ENCODE data around the gene ACER3. TPM values are rescaled to one million over a fixed set of nuclear protein-coding genes. Genes with fewer than 3 reads are reported as not detected.

The ACER3 gene
- total and polyA plus RNA-seq, 8 donors, result 2.0 to 13.2 (median 5.9) TPM

GRCh38 chr11:76834151-76834550, 26.6 kb upstream of the ACER3 start:
- Histone ChIP-seq H3K36me3 (no peaks in the 10 kb centered on the region), H3K27ac (no peak overlapping the region), H3K4me1 (peaks cover 6 to 10% (median 7%) of the 10 kb centered on the region in 3 donors), H3K27me3 (no peaks in the 10 kb centered on the region), H3K4me3 (no peak overlapping the region), H3K9me3 (no peaks in the 10 kb centered on the region)
- 89 to 95% methylated on average over 3 of the region's 3 CpGs for WGBS, 2 donors
- DNase-seq (no peak), FAIRE-seq (no peak), ATAC-seq (no peak)
- TF ChIP-seq CTCF (IDR thresholded peaks at IDR 0.05), result no peak
- intact Hi-C loops (cut with DNase I), result no loop called here

- no peak for FAIRE-seq
- WGBS, 2 donors, result 84 to 94% methylated on average over 2 of the region's 2 CpGs
- H3K27me3 ChIP-seq, result no peaks in the 10 kb centered on the region
- peaks cover 6 to 10% (median 7%) of the 10 kb centered on the region in 3 donors for H3K4me1 ChIP-seq
- H3K27ac ChIP-seq, result no peak overlapping the region
- no peaks in the 10 kb centered on the region for H3K9me3 ChIP-seq
- TF ChIP-seq CTCF (IDR thresholded peaks at IDR 0.05), result no peak
- no peak overlapping the region for H3K4me3 ChIP-seq
- no peaks in the 10 kb centered on the region for H3K36me3 ChIP-seq
- ATAC-seq, result no peak
- intact Hi-C loops (cut with DNase I), result no loop called here
- no peak for DNase-seq
These were observed 25.7 kb upstream of the ACER3 start for GRCh38 chr11:76835036-76835435.

- intact Hi-C loops (cut with DNase I), result no loop called here
- no peak for FAIRE-seq
- Histone ChIP-seq H3K4me1 (peaks cover 6 to 10% (median 7%) of the 10 kb centered on the region in 3 donors), H3K27me3 (no peaks in the 10 kb centered on the region), H3K27ac (peak overlapping the region in 1 of 4 donors; percentile 39), H3K36me3 (no peaks in the 10 kb centered on the region), H3K9me3 (no peaks in the 10 kb centered on the region), H3K4me3 (no peak overlapping the region)
- peak in 4 of 6 donors; percentile 48 to 63 (median 58) for DNase-seq
- no peak for TF ChIP-seq CTCF (IDR thresholded peaks at IDR 0.05)
- 18 to 29% methylated on average over 5 of the region's 5 CpGs for WGBS, 2 donors
- ATAC-seq, result peak; percentile 79 to 93 (median 88)
These were observed 24.6 kb upstream of the ACER3 start for GRCh38 chr11:76835928-76836612.

- FAIRE-seq (no peak), ATAC-seq (peak in 3 of 4 donors; percentile 18 to 39 (median 38)), DNase-seq (no peak)
- no peaks in the 10 kb centered on the region for H3K27me3 ChIP-seq
- intact Hi-C loops (cut with DNase I), result no loop called here
- H3K27ac ChIP-seq, result peak overlapping the region in 1 of 4 donors; percentile 39
- no peak overlapping the region for H3K4me3 ChIP-seq
- H3K9me3 ChIP-seq, result no peaks in the 10 kb centered on the region
- H3K4me1 ChIP-seq, result peaks cover 6 to 10% (median 7%) of the 10 kb centered on the region in 3 donors
- no peak for TF ChIP-seq CTCF (IDR thresholded peaks at IDR 0.05)
- no peaks in the 10 kb centered on the region for H3K36me3 ChIP-seq
- 35% methylated on average over 11 of the region's 11 CpGs for WGBS, 2 donors
These were observed 24.0 kb upstream of the ACER3 start for GRCh38 chr11:76836613-76837291.
